Measurements from ENCODE around the gene PRSS3.
"Not testable (repeated sequence)": the region's sequence is repeated elsewhere in the genome, so short reads cannot be mapped to it uniquely, and the experiment has no call there.

GRCh38 chr9:33759648-33760047 is 35.7 kb upstream of the PRSS3 start:
- TF ChIP-seq POLR2AphosphoS5 (IDR thresholded peaks at IDR 0.05): peak in 1 of 3 donors; percentile 13
- TF ChIP-seq CTCF (IDR thresholded peaks at IDR 0.05): not testable (repeated sequence)

Measured in stomach (tissue), 4 donors.